CD1c-positive myeloid dendritic cell (primary cell): ENCODE results near the gene AMBRA1.

Experiments used
- DNase-seq: peaks from one replicate; pipeline ENCODE4 v3.0.0-alpha.2; 2016; ENCODE audit errors: extremely low spot score

The AMBRA1 gene

GRCh38 chr11:46593550-46594373 is at the start of gene AMBRA1:
Gene AMBRA1 (minus strand): TSS chr11:46594023. CDS start chr11:46548380, 45,643 bp downstream.
- peak; percentile 92 for DNase-seq

- DNase-seq = no peak
Observed at GRCh38 chr11:46643531-46643930, 49.7 kb upstream of the AMBRA1 start.

- DNase-seq = no peak
Observed at GRCh38 chr11:46642627-46643335, 49.0 kb upstream of the AMBRA1 start.

GRCh38 chr11:46641639-46642038 is 47.8 kb upstream of the AMBRA1 start:
- DNase-seq = no peak

GRCh38 chr11:46640036-46640788 is 46.4 kb upstream of the AMBRA1 start:
- DNase-seq = no peak

- peak; percentile 17 for DNase-seq
Observed at GRCh38 chr11:46639197-46639839, 45.5 kb upstream of the AMBRA1 start.

GRCh38 chr11:46637546-46637945 is 43.7 kb upstream of the AMBRA1 start:
- DNase-seq = no peak

GRCh38 chr11:46635557-46636139 is 41.8 kb upstream of the AMBRA1 start:
- DNase-seq = no peak

- DNase-seq = no peak
Observed at GRCh38 chr11:46633291-46634217, 39.7 kb upstream of the AMBRA1 start.

GRCh38 chr11:46632502-46632901 is 38.7 kb upstream of the AMBRA1 start:
- DNase-seq = no peak

- DNase-seq = no peak
Observed at GRCh38 chr11:46631676-46632075, 37.9 kb upstream of the AMBRA1 start.

GRCh38 chr11:46630237-46630636 is 36.4 kb upstream of the AMBRA1 start:
- DNase-seq = no peak

- no peak for DNase-seq
Observed at GRCh38 chr11:46628961-46629360, 35.1 kb upstream of the AMBRA1 start.

- DNase-seq = no peak
Observed at GRCh38 chr11:46625406-46625805, 31.6 kb upstream of the AMBRA1 start.

GRCh38 chr11:46618837-46619236 is 25.0 kb upstream of the AMBRA1 start:
- no peak for DNase-seq

- no peak for DNase-seq
Observed at GRCh38 chr11:46617972-46618314, 24.1 kb upstream of the AMBRA1 start.

- peak; percentile 97 for DNase-seq
Observed at GRCh38 chr11:46617134-46617971, 23.5 kb upstream of the AMBRA1 start, which contains the start of the genes ATG13 and HARBI1. Gene ATG13 (plus strand): TSS chr11:46617553. CDS start chr11:46644292, 26,739 bp downstream. Gene HARBI1 (minus strand): TSS chr11:46617227. CDS start chr11:46616237, 990 bp downstream.

- DNase-seq = peak; percentile 38
Observed at GRCh38 chr11:46616551-46617133, 22.8 kb upstream of the AMBRA1 start.

GRCh38 chr11:46615756-46616155 is 21.9 kb upstream of the AMBRA1 start:
- no peak for DNase-seq
